Liver (tissue), 9 donors: ENCODE measurements around the gene KSR1. TPM values are rescaled to one million over a fixed set of nuclear protein-coding genes. Genes with fewer than 3 reads are reported as not detected.
"Not testable (repeated sequence)": the region's sequence is repeated elsewhere in the genome, so short reads cannot be mapped to it uniquely, and the experiment has no call there.

ENCODE experiments used
- DNase-seq: peaks from one replicate; pipeline ENCODE4 v3.0.0-alpha.2; 2017; ENCODE audit warnings: low spot score
- H3K27ac ChIP-seq, 2 donors: one replicate each; pipeline ENCODE4 v1.7.0; 2013; ENCODE audit warnings: inconsistent platforms in 2 of 2, low read length in 2 of 2, control low read depth in 1 of 2, low read depth in 1 of 2, mild to moderate bottlenecking in 1 of 2
- H3K27me3 ChIP-seq, 4 donors: one replicate each; pipeline versions ENCODE4 v1.6.1 to v1.7.0; 2013; ENCODE audit warnings: low read length in 3 of 4, inconsistent platforms in 1 of 4, mild to moderate bottlenecking in 1 of 4, moderate library complexity in 1 of 4; ENCODE audit not compliant: control insufficient read depth in 4 of 4, insufficient read depth in 4 of 4
- H3K36me3 ChIP-seq, 4 donors: one replicate each; pipeline versions ENCODE4 v1.6.1 to v1.7.0; 2013; ENCODE audit warnings: low read length in 3 of 4, mild to moderate bottlenecking in 3 of 4, low read depth in 1 of 4, moderate library complexity in 1 of 4; ENCODE audit not compliant: control insufficient read depth in 4 of 4, insufficient read depth in 3 of 4
- H3K4me1 ChIP-seq, 4 donors: one replicate each; pipeline versions ENCODE4 v1.6.1 to v1.7.0; 2013; ENCODE audit warnings: low read length in 3 of 4, mild to moderate bottlenecking in 3 of 4, moderate library complexity in 1 of 4; ENCODE audit not compliant: control insufficient read depth in 4 of 4, insufficient read depth in 4 of 4
- H3K4me3 ChIP-seq, 3 donors: one replicate each; pipeline versions ENCODE4 v1.6.1 to v1.7.0; 2013; ENCODE audit warnings: low read length in 3 of 3, control low read depth in 1 of 3, low read depth in 1 of 3, mild to moderate bottlenecking in 1 of 3
- H3K9ac ChIP-seq, 2 donors: one replicate each; pipeline ENCODE4 v1.7.0; 2013; ENCODE audit warnings: low read length in 2 of 2, mild to moderate bottlenecking in 2 of 2, moderate library complexity in 2 of 2, control low read depth in 1 of 2, low read depth in 1 of 2
- H3K9me3 ChIP-seq, 4 donors: one replicate each; pipeline versions ENCODE4 v1.6.1 to v1.7.0; 2013; ENCODE audit warnings: low read length in 3 of 4; ENCODE audit not compliant: control insufficient read depth in 4 of 4
- EGR1 ChIP-seq, 2 donors: IDR thresholded peaks; 2 replicates each; pipeline ENCODE4 v1.6.1; 2016 to 2018; ENCODE audit warnings: antibody characterized with exemption in 2 of 2, low read depth in 2 of 2
- GABPA ChIP-seq, 2 donors: IDR thresholded peaks in 1 of 2; conservative IDR thresholded peaks in 1 of 2; 2 replicates each; pipeline ENCODE4 v1.6.1; 2016; ENCODE audit warnings: antibody characterized with exemption in 2 of 2, mild to moderate bottlenecking in 1 of 2, moderate library complexity in 1 of 2
- HNF4A ChIP-seq, 2 donors: conservative IDR thresholded peaks; 2 replicates each; pipeline ENCODE4 v1.6.1; 2016; ENCODE audit warnings: antibody characterized with exemption in 2 of 2, mild to moderate bottlenecking in 2 of 2
- HNF4G ChIP-seq: IDR thresholded peaks from 2 replicates; pipeline ENCODE4 v1.6.1; 2016; ENCODE audit warnings: antibody characterized with exemption
- NR2F2 ChIP-seq: IDR thresholded peaks from 2 replicates; pipeline ENCODE4 v1.6.1; 2016; ENCODE audit warnings: antibody characterized with exemption
- RAD21 ChIP-seq, 2 donors: IDR thresholded peaks; 2 replicates each; pipeline ENCODE4 v1.6.1; 2016; ENCODE audit warnings: antibody characterized with exemption in 2 of 2, mild to moderate bottlenecking in 2 of 2
- REST ChIP-seq: IDR thresholded peaks from 2 replicates; pipeline ENCODE4 v1.6.1; 2016; ENCODE audit warnings: antibody characterized with exemption, mild to moderate bottlenecking
- SP1 ChIP-seq: IDR thresholded peaks from 2 replicates; pipeline ENCODE4 v1.6.1; 2018; ENCODE audit warnings: antibody characterized with exemption, mild to moderate bottlenecking
- WGBS: extraction: QIAGEN DNeasy Blood & Tissue Kit; methylation state at CpG from one replicate; pipeline ENCODE4 v1.1.7; 2013; 5-methylcytosine and 5-hydroxymethylcytosine counted together
- polyA plus RNA-seq, 2 donors: library from polyadenylated mRNA; stranded (reverse) in 1 of 2; unstranded in 1 of 2; fragments of 200-250 nt in 1 of 2; fragments of >200 nt in 1 of 2; fragmentation: Nextera tagmentation in 1 of 2; extraction: Ambion mirVana in 1 of 2; gene quantifications; one replicate each; pipeline versions ENCODE4 v1.2.1 to v1.2.3, GENCODE V29; 2013 to 2015
- total RNA-seq, 2 donors: library from RNA; depleted of rRNA; stranded (reverse); fragments of >200 nt; gene quantifications; one replicate each; pipeline ENCODE4 v1.2.3, GENCODE V29; 2014
- TF ChIP-seq, protein P1 (sequence below): fragments of 150-350 bp; IDR thresholded peaks from 2 replicates; pipeline ENCODE4 v1.5.1; 2017; ENCODE audit warnings: improper control_type of control experiment, low read depth, low read length; ENCODE audit not compliant: missing input control
- TF ChIP-seq, protein P2 (sequence below): IDR thresholded peaks from 2 replicates; pipeline ENCODE4 v1.6.1; 2016; ENCODE audit warnings: antibody characterized with exemption
- donor health status: healthy.
- donor health status: healthy.
- donor health status: healthy.
- donor health status: healthy.
- donor health status: healthy.

The KSR1 gene
- total and polyA plus RNA-seq, 4 donors, result 1.2 to 9.0 (median 4.1) TPM

- TF ChIP-seq, protein P1, sequence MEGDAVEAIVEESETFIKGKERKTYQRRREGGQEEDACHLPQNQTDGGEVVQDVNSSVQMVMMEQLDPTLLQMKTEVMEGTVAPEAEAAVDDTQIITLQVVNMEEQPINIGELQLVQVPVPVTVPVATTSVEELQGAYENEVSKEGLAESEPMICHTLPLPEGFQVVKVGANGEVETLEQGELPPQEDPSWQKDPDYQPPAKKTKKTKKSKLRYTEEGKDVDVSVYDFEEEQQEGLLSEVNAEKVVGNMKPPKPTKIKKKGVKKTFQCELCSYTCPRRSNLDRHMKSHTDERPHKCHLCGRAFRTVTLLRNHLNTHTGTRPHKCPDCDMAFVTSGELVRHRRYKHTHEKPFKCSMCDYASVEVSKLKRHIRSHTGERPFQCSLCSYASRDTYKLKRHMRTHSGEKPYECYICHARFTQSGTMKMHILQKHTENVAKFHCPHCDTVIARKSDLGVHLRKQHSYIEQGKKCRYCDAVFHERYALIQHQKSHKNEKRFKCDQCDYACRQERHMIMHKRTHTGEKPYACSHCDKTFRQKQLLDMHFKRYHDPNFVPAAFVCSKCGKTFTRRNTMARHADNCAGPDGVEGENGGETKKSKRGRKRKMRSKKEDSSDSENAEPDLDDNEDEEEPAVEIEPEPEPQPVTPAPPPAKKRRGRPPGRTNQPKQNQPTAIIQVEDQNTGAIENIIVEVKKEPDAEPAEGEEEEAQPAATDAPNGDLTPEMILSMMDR, result peak; percentile 57
- no peak for TF ChIP-seq SP1
- peak; percentile 63 to 79 for TF ChIP-seq RAD21 (IDR thresholded peaks at IDR 0.05)
- Histone ChIP-seq H3K36me3 (no peaks in the 10 kb centered on the region), H3K4me3 (no peak overlapping the region), H3K9me3 (no peaks in the 10 kb centered on the region), H3K27ac (no peak overlapping the region), H3K4me1 (no peaks in the 10 kb centered on the region), H3K27me3 (no peaks in the 10 kb centered on the region), H3K9ac (no peak overlapping the region)
- peak; percentile 52 for DNase-seq
- WGBS, result 78% methylated on average over 10 of the region's 10 CpGs
Measured at GRCh38 chr17:27430882-27431491, 25.3 kb upstream of the KSR1 start.

- H3K4me3 ChIP-seq, result no peak overlapping the region
Measured at GRCh38 chr17:27433521-27433920, 22.7 kb upstream of the KSR1 start.

GRCh38 chr17:27435431-27436070 lies 20.7 kb upstream of the KSR1 start:
- not testable (repeated sequence) for H3K4me3 ChIP-seq, H3K27ac ChIP-seq, H3K9me3 ChIP-seq, H3K36me3 ChIP-seq, H3K9ac ChIP-seq, DNase-seq, H3K27me3 ChIP-seq, H3K4me1 ChIP-seq
- WGBS, result 94% methylated on average over 6 of the region's 6 CpGs

More at GRCh38 chr17:27433521-27433920, 22.7 kb upstream of the KSR1 start:
- TF ChIP-seq REST, result no peak
- no peak for TF ChIP-seq EGR1 (IDR thresholded peaks at IDR 0.05; ENCODE audit: low read depth in 2 of 2)
- TF ChIP-seq GABPA (IDR thresholded peaks at IDR 0.05 in 1 of 2, conservative IDR thresholded peaks at IDR 0.05 in 1 of 2), result no peak
- no peak for TF ChIP-seq NR2F2
- TF ChIP-seq, protein P2, sequence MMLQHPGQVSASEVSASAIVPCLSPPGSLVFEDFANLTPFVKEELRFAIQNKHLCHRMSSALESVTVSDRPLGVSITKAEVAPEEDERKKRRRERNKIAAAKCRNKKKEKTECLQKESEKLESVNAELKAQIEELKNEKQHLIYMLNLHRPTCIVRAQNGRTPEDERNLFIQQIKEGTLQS, result no peak
- no peak for TF ChIP-seq HNF4G
- TF ChIP-seq HNF4A (conservative IDR thresholded peaks at IDR 0.05), result no peak
- Histone ChIP-seq H3K36me3 (no peaks in the 10 kb centered on the region), H3K9ac (no peak overlapping the region), H3K9me3 (no peaks in the 10 kb centered on the region), H3K27me3 (no peaks in the 10 kb centered on the region), H3K27ac (no peak overlapping the region), H3K4me1 (no peaks in the 10 kb centered on the region)
- 79% methylated on average over 8 of the region's 8 CpGs for WGBS
- no peak for DNase-seq
